DMS 273 treated with DMSO at 0.1 percent for 48 hours (cell line): ENCODE measurements around the gene ACAT1.
"Not testable (repeated sequence)": the region's sequence is repeated elsewhere in the genome, so short reads cannot be mapped to it uniquely, and the experiment has no call there.

Experiments
- DNase-seq: peaks from one replicate; lab custom pipeline; 2025; lab: John Stamatoyannopoulos, UW

ACAT1 gene

DNA sequence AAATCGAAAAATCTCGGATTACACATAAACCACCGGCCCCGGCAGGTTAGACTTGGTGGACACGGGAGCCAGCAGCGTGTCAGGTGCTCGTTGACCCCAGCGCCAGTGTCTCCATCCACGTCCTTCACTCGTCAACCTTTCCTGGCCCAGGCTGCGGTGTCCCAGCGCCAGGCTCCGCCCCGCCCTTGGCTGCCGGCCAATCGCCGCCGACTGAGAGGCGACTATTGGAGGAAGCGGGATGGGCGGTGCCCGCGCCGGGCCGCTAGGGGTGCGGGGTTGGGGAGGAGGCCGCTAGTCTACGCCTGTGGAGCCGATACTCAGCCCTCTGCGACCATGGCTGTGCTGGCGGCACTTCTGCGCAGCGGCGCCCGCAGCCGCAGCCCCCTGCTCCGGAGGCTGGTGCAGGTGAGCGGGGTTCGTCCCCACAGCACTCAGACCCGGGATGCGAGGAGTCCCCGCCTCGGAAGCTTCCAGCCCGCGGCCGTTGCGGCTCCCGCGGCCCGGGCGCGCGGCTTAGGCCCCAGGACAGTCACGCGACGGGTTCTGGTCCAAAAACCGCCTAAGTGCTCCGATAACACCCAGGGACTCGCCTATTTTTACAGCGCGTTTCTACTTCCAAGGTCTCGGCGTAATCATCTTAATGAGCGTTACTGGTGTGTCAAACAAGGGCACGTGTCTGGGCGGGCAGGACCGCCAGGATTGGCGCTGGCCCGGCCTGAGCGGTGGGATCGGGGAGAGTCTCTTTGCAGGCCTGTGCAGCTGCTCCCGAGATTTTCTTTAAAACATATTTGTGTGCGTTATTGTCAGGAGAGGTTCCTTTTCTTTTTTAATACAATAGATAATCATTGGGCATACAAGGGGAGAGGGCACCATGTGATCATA lies at the start of gene ACAT1:
Gene ACAT1, plus strand, starts transcription at position 294 of the 882 bp plus-strand sequence. Its CDS starts 40 bp downstream, at position 334.
- DNase-seq, result peak; percentile 34

DNA sequence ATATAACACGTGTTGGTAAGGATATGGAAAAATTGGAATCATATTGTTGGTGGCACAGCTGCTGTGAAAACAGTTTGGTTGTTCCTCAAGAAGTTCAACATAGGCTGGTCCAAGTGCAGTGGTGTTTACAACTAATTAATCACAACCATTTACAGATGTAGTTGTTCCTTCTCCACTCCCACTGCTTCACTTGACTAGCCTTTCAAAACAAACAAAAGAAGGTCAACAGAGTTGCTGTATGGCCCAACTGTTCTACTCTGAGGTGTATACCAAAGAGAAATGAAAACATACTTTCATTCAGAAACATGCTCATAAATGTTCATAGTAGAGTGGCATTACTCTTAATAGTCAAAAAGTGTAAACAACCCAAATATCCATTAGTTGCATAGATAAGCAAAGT lies 36.6 kb upstream of the ACAT1 start:
- DNase-seq, result no peak

DNA sequence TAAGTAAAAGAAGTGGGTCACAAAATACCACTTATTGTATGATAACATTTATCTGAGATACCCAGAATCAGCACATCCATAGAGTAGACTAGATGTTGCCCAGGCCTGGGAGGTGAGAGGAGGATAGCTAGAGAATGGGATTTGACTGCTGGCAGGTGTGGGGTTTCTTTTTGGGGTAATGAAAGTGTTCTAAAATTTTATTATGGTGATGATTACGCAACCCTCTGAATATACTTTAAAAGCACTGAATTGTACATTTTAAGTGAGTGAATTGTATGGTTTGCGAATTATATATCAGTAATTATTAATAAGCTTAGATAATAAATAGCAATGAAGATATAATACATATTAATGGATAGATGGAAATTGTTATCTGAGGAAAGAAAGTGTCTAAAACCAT lies 35.7 kb upstream of the ACAT1 start:
- no peak for DNase-seq

DNA sequence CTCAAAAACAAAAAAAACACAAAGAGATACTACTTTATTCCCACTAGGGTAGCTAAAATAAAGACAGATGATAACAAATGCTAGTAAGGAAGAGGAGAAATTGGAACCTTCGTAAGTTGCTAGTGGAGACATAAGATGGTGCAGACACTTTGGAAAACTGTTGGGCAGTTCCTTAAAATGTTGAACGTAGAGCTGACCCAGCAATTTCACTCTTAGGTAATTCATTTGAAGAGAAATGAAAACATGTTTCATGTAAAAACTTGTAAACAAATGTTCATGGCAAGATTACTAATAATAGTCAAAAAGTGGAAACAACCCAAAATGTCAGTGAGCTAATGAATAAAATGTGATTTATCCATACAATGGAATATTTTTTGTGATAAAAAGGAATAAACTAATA lies 29.2 kb upstream of the ACAT1 start:
- no peak for DNase-seq

DNA sequence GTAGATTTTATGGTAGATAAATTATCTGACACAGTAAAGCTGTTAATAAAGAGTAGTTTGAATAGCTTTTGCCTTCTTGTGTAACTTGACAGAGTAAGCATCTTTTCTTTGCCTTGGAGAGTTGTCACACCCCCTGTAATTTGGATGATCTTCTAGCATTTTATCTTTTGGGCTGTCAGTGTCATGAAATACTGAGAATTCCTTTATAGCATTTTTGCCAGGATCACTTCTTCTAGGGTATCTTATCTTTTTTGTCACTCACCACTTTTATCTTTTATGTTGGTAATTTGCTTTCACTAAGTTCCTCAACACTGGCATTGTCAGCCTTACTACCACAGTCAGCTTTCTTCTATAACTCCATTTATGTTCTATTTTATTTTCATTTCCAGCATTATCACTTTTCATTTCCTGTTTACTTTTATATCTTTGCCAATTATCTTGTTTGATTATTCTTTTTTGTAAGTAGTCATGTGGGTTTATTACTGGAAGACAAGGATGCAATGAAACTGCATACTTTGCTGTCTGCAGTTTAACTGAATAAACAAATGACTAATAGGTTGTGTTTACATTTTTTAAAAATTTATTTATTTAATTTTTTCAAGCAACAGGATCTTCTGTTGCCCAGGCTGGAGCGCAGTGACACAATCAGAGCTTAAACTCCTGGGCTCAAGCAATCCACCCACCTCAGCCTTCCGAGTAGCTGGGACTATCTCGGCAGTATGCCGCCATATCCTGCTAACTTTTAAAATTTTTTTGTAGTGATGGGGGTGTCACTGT lies 28.1 kb upstream of the ACAT1 start:
- DNase-seq, result no peak

DNA sequence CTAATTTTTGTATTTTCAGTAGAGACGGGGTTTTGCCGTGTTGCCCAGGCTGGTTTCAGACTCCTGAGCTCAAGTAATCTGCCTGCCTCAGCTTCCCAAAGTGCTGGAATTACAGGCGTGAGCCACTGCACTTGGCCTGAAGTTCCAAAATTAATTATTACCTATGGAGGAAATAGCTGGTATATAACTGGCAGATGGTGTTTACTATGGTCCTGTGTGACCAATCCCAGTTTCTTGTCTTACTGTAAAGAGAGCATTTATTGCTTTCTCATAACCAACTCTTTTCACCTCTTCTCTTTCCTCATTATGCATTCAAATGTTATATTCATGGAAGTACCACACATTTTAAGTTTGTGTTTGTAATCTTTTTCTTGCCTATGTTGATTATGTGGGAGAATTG lies 24.2 kb upstream of the ACAT1 start:
- DNase-seq, result no peak

DNA sequence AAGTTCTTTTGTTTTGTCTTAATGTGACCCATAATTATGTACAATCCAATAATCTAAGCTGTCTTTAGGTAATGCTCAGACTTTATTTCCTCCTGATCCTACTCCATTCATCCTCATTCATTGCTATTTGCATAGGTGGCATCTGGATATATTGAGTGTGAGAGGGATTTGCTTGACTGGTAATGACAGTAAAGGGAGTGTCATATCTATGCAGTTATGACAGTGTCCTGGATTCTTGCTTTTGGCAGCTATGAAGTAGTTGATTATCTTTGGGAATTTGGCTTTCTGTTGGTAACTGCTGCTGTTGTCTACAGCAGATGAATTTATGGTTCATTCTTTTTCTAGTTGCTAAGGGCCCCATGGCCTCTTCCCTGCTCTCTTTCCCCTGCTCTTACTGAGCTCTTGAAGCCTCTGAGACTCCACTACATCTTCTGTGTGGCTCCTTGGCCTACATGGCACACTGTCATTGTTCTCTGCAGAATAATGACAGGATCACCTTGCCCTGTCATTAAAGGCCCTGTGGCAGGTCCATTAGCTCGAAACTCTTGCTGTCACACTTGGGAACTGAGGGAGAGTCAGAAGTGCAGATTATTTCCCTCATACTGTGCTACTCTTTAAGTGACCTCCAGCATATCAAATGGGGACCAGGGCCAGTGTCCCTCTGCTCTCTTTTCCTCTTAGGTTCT lies 20.1 kb upstream of the ACAT1 start:
- no peak for DNase-seq

DNA sequence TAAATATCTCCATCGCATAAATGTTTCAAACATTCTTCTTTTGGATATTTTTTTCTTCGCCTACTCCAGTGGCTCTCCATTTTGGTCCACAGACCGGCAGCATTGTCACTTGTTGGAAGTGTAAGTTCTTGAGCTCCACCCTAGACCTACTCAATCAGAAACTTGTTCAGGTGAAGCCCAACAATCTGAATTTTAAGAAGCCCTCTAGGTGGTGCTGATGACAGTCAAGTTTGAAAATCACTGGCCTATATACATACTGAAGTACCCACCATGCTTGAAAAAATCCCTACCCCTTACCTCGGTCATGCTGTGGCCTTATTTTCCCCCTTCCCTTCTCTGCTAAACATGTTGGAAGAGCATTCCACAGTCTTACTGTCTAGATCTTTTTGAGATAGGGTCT lies 10.2 kb upstream of the ACAT1 start:
- no peak for DNase-seq

DNA sequence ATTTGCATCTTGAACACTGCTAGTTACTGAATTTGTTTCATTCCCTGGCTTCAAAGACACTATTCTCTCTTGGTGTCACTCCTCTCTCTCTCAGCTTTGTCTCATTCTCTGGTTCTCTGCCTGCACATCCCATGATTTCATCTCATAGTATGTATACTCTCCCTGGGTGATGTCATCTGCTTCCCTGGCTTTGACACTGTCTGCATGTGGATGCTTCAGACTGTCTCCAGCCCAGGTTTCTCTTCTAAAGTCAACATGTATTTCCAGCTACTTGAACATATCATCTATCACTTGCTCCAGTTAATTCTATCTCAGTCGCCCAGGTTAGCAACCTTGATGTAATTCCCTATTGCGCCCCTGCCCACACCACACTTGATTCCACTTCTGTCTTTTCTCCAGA lies 9.3 kb upstream of the ACAT1 start:
- no peak for DNase-seq

DNA sequence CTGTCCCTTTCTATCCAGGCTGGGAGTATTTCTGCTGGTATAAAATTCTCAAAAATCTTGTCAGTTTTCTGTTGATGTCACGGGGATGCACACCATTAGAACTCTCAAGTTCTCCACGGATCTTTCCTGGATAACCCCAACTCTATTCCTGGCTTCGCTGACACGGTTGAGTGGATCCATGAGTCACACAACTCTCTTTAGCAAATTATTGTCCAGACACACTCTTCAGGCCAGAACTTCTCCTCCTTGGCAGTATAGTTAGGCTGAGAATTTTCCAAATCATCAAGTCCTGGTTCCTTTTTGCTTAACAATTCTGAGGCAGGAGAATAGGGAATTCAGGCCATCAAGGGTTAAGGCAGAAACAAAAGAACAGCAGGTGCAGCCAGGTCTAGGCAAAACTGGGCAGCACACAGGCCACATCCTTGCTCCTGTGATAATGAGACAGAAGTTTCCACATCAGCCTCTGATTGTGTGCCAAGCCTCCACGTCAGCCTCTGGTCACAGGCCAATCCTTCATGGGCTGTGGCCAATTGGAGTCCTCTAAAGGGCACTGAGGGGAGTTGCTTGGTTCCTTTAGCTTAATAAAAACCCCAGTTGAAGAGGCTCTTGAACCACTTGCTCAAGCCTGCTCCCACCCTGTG lies 5.7 kb upstream of the ACAT1 start:
- DNase-seq, result peak; percentile 36

DNA sequence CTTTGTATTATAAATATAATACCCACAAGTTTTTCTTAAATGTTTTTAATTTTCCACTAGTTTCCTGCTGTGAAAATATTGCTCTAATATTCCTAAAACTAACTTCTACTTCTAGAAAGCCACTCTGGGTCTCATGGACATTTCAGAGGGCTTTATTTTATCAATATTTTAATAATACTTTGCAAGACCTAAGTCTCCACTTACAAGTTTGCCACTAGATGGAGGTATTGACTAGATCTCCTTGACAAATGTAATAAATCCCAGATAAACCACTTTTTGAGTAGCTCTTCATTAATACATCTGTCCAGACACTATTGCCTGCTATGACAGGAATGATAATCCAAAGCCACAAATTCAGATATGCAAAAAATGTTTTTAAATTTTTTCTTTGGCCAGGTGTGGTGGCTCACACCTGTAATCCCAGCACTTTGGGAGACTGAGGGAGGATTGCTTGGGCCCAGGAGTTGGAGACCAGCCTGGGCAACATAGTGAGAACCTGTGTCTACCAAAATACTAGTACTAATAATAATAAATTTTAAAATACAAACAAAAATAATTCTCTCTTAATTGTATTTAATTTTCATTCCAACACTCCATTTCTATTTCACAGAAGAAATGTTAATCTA lies 3.5 kb upstream of the ACAT1 start:
- DNase-seq, result peak; percentile 1

DNA sequence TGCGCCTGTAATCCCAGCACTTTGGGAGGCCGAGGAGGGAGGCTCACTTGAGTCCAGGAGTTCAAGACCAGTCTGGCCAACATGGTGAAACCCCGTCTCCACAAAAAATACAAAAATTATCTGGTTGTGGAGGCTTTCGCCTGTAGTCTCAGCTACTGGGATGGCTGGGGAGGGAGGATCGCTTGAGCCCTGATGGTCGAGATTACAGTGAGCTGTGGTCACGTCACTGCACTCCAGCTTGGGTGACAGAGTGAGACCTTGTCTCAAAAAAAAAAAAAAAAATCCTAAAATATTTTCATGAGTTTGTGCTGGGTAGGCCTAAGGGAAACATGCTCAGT lies 462 bp upstream of the ACAT1 start:
- DNase-seq, result not testable (repeated sequence)

DNA sequence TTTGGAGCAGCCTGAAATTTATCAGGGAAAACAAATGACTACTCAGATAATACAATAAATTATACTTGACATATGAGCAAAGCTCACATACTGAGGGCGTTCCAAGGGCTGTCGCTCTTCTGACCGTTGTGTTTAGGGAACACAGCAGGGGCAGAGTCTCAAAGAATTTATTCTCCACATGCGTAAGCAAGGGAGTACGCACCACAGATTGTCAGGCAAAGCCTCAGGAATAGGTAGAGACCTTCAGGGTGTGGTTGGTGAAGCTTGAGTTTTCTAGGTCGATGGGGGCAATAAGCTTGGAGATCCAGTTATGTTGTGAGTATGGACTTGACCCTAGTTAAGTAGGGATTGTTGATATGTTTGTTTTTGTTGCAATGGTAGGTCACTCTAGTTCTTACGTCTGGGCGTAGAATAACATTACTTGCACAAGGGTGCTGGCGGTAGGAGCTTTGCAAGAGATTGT lies 830 bp downstream of the ACAT1 start:
- no peak for DNase-seq

DNA sequence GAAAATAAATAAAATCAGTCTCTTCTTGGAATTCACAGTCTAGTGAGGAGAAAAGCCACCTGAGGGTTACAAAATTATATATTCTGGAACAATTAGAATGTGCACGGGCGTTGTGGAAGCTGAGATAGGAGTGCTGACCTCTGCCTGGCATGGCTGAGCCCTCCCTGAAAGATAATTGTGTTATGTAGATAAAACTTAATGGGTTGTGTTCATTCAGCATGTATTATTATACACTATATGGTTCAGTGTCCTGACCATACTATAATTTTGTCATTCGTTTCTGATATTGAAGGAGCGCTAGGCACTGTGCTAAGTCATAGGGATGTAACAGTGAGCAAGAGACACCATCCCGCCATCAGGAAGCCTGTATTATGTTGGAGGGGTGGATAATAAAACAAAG lies 3.7 kb downstream of the ACAT1 start:
- DNase-seq, result no peak

DNA sequence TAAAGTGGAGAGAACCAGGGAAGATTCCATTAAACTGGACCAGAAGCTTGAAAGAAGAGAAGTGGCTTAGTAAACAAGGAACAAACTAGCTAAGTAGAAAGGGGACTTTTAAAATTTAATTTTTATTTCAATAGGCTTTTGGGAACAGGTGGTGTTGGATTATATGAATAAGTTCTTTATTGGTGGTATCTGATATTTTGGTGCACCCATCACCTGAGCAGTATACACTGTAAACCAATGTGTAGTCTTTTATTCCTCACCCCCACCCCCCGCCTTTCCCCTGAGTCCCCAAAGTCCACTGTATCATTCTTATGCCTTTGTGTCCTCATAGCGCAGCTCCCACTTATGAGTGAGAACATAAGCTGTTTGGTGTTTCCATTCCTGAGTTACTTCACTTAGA lies 7.4 kb downstream of the ACAT1 start:
- DNase-seq, result no peak

DNA sequence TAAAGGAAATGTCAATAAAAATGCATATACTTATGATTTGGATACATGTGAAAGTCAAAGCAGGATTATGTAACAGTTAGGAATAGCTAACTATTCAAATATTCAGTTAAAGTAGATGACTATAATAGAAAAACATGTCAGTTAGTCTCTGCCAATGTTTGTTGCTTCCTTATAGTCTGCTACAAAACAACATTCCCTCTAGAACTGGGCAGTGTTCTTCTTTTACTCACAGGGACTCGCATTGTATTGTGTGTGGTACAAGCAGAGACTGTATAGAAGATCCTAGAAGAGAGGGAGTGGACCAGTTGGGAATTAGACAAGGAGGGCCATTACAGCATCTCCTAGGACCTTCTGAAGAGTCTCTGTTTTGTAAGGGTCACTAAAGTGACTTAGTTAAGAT lies 10.6 kb downstream of the ACAT1 start:
- no peak for DNase-seq

DNA sequence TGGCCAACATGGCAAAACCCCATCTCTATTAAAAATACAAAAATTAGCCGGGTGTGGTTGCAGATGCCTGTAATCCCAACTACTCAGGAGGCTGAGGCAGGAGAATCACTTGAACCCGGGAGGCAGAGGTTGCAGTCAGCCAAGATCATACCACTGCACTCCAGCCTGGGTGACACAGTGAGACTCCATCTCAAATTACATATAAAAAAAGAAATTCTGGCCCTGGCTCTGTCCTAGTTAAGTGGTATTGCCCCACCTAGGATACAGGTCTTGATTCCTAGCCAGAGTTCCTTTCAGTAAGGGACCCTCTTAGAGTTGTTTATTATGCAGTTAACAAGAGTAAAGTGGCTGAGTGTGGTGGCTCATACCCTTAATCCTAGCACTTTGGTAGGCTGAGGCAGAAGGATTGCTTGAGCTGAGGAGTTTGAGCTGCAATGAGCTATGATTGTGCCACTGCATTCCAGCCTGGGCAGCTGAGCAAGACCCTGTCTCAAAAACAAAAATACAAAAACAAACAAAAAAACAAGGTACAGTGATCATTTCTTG lies 11.7 kb downstream of the ACAT1 start:
- DNase-seq, result not testable (repeated sequence)

DNA sequence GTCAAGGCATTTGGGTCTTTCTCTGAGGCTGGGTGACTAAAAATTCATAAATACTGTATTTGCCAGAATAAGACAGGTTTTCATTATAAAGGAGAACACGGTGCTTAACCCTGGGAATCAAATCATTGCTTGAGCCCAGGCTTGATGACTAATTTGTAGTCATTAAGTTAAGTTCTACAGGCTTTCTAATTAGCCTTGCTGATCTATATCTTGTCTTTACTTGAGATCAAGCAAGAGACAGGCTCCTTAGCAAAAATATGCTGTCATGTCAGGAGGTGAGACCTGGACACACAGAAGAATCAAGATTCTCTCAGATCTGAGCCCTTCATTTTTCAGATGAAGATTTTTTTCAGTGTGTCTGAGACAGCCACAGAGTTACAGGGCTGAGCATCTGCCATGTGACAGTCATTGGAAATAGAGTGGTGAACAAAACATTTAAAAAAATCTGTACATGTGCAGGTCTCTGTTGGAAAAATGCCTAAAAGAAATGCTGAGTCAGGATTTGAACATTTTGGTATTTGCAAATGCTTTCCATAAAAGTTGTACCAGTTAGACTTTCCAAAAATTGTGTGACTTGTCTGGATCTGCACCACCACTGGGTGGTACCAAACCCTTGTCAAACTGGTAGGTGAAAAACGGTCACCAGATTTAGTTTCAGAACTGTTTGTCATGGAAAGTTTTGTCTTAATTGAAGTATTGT lies 14.6 kb downstream of the ACAT1 start:
- DNase-seq, result no peak

DNA sequence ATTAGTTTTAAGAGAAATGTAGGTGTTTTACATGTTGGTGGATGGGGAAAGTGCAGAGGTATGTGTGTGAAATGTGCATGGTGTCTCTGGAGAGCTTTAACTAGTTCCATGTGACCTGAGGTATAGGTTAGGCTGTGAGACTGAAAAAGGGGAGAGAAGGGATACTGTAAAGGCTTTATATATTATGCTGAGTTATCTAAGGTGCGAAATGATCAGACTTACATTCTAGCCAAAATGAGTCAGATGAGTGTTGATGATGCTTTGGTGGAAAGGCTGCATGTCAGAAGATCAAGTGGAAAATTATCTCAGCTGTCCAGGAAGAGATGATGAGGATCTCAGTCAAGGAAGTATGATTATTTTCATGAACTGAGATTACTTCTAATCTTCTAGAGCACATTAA lies 15.8 kb downstream of the ACAT1 start:
- DNase-seq, result no peak

DNA sequence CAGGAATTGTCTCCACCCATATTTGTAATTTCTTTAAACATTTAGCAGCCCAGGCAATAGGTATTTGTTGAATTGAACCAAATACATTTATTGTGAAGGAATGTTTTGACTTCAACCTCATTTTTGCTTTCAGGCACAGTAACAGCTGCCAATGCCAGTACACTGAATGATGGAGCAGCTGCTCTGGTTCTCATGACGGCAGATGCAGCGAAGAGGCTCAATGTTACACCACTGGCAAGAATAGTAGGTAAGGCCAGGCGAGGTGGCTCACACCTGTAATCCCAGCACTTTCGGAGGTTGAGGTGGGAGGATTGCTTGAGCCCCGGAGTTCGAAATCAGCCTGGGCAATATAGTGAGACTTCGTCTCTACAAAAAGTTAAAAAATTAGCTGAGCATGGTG lies 20.9 kb downstream of the ACAT1 start:
- DNase-seq, result no peak

DNA sequence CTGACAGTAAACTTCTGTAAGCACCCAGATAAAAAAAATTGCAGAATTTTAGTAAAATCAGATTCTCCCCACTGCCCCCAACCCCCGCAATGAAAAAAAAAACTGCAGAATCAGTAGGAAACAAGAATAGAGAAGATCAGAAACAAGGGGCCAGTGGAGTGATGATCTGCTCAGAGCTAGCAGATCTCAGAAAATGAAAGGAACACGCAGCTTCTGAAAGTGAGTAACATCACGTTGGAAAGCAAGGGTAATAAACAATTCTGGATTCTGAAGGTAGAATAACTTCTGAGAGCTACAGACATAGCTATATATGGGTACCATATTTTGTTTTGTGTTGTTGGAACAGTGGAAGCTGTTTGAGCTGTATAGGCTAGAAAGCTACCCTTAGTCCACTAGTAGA lies 23.2 kb downstream of the ACAT1 start:
- DNase-seq, result no peak
